Measurements from ENCODE around the gene COA8. TPM values are rescaled to one million over a fixed set of nuclear protein-coding genes. Genes with fewer than 3 reads are reported as not detected.
A peak's percentile ranks its signal among the peaks of the same experiment; 100 is the strongest.

Gene COA8
- total and polyA plus RNA-seq, 5 donors: 33.8 to 60.8 (median 43.3) TPM

DNA sequence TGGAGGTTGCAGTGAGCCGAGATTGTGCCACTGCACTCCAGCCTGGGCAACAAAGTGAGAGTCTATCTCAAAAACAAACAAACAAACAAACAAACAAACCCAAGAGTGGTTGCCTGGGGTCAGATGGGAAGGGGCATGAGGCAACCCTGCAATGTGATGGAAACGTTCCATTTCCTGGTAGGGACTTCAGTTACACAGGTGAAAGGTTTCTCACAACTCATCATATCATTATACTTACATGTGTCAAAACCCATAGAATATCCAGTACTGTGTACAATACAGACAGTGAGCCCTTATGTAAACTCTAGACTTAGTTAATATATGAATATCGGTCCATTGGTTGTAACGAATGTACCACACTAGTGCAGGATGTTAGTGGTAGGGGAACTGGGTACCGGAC lies 59.1 kb downstream of the COA8 start:
- no peak overlapping the region for H3K27ac ChIP-seq (ENCODE audit: low read length)
- no peak for ATAC-seq
- WGBS: 83% methylated on average over 5 of the region's 5 CpGs
- no peak overlapping the region for H3K4me3 ChIP-seq (ENCODE audit: low read length)
- no peaks in the 10 kb centered on the region for H3K9me3 ChIP-seq (ENCODE audit: control insufficient read depth, low read length)
- DNase-seq: no peak
- intact Hi-C loops (cut with DNase I): no loop called here
- H3K4me1 ChIP-seq (ENCODE audit: control insufficient read depth, insufficient read depth, low read length): peaks cover 4% of the 10 kb centered on the region
- H3K27me3 ChIP-seq (ENCODE audit: control insufficient read depth, insufficient read depth): no peaks in the 10 kb centered on the region

- intact Hi-C loops (cut with DNase I): no loop called here
Observed at GRCh38 chr14:103623308-103623707, 60.5 kb downstream of the COA8 start.

DNA sequence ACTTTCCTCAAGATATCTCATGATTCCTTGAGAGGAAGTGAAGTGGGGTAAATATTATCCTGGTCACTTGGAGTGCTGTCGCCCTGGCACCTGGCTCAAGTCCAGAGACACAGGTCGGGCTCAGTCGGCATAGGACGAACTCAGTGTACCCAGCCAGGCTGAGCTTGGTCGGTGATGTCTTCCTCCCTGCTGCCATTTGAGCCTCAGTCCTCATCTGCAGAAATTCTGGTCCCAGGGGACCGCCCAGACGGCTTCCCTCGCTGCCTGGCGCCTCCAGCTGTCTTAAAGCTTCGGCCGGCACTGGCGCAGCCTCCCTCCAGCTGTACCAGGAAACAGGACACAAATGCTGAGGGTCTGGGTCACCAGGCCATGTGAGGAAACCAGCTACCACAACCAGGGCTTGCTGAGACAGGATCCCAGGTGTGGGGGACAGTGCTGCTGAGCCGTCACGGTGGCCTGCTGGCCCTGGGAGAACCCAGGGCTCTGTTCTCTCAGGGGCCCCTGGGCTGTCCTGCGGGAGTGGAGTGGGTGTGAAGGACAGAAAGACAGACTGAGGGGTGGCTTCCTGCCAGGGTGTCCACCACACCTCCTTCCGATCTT lies 61.2 kb downstream of the COA8 start:
- H3K9me3 ChIP-seq (ENCODE audit: control insufficient read depth, low read length): no peaks in the 10 kb centered on the region
- H3K27ac ChIP-seq (ENCODE audit: low read length): peak overlapping the region; percentile 14
- peaks cover 4% of the 10 kb centered on the region for H3K4me1 ChIP-seq (ENCODE audit: control insufficient read depth, insufficient read depth, low read length)
- 29% methylated on average over 16 of the region's 16 CpGs for WGBS
- H3K4me3 ChIP-seq (ENCODE audit: low read length): no peak overlapping the region
- DNase-seq: peak; percentile 66 to 84 (median 82)
- H3K27me3 ChIP-seq (ENCODE audit: control insufficient read depth, insufficient read depth): no peaks in the 10 kb centered on the region
- peak; percentile 15 to 35 for ATAC-seq
- intact Hi-C loops (cut with DNase I): no loop called here

More at GRCh38 chr14:103623308-103623707, 60.5 kb downstream of the COA8 start:
- Histone ChIP-seq H3K9me3 (ENCODE audit: control insufficient read depth, low read length) (no peaks in the 10 kb centered on the region), H3K4me3 (ENCODE audit: low read length) (no peak overlapping the region), H3K27me3 (ENCODE audit: control insufficient read depth, insufficient read depth) (no peaks in the 10 kb centered on the region), H3K27ac (ENCODE audit: low read length) (no peak overlapping the region), H3K4me1 (ENCODE audit: control insufficient read depth, insufficient read depth, low read length) (peaks cover 4% of the 10 kb centered on the region)
- 81% methylated on average over 4 of the region's 4 CpGs for WGBS
- DNase-seq (no peak), ATAC-seq (no peak)

DNA sequence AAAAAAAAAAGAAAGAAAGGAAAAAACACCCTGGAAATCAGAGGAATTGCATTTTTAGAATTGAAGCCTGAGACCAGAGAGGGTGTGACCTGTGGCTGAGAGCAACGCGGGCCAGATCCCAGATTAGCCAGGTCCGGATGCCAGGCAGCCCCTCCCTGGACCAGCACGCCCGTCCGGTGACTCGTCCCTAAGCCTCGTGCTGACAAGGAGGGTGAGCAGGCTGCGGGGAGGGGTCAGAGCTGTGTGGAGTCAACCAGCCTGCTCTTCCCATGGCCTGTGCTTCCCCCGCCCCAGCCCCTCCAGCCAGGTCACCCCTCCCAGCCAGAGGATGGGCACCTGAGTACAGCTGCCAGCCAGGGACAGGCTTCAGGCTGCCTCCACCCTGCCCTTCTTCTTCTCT lies 62.1 kb downstream of the COA8 start:
- Histone ChIP-seq H3K27me3 (ENCODE audit: control insufficient read depth, insufficient read depth) (no peaks in the 10 kb centered on the region), H3K4me1 (ENCODE audit: control insufficient read depth, insufficient read depth, low read length) (peaks cover 4% of the 10 kb centered on the region), H3K4me3 (ENCODE audit: low read length) (no peak overlapping the region), H3K9me3 (ENCODE audit: control insufficient read depth, low read length) (no peaks in the 10 kb centered on the region), H3K27ac (ENCODE audit: low read length) (no peak overlapping the region)
- DNase-seq (peak; percentile 88 to 89 (median 89)), ATAC-seq (peak; percentile 52 to 79)
- intact Hi-C loops (cut with DNase I): no loop called here
- 15% methylated on average over 10 of the region's 10 CpGs for WGBS

GRCh38 chr14:103625356-103626095 lies 62.8 kb downstream of the COA8 start:
- intact Hi-C loops (cut with DNase I): no loop called here
- WGBS: 55% methylated on average over 11 of the region's 11 CpGs
- H3K4me1 ChIP-seq (ENCODE audit: control insufficient read depth, insufficient read depth, low read length): peaks cover 4% of the 10 kb centered on the region
- no peak overlapping the region for H3K27ac ChIP-seq (ENCODE audit: low read length)
- DNase-seq (no peak), ATAC-seq (no peak)
- H3K27me3 ChIP-seq (ENCODE audit: control insufficient read depth, insufficient read depth): no peaks in the 10 kb centered on the region
- no peaks in the 10 kb centered on the region for H3K9me3 ChIP-seq (ENCODE audit: control insufficient read depth, low read length)
- H3K4me3 ChIP-seq (ENCODE audit: low read length): no peak overlapping the region

GRCh38 chr14:103626146-103626850 lies 63.5 kb downstream of the COA8 start:
- Histone ChIP-seq H3K4me3 (ENCODE audit: low read length) (no peak overlapping the region), H3K4me1 (ENCODE audit: control insufficient read depth, insufficient read depth, low read length) (peaks cover 4% of the 10 kb centered on the region), H3K9me3 (ENCODE audit: control insufficient read depth, low read length) (no peaks in the 10 kb centered on the region), H3K27ac (ENCODE audit: low read length) (no peak overlapping the region), H3K27me3 (ENCODE audit: control insufficient read depth, insufficient read depth) (no peaks in the 10 kb centered on the region)
- WGBS: 82% methylated on average over 5 of the region's 5 CpGs
- ATAC-seq: no peak
- no peak for DNase-seq
- intact Hi-C loops (cut with DNase I): no loop called here

DNA sequence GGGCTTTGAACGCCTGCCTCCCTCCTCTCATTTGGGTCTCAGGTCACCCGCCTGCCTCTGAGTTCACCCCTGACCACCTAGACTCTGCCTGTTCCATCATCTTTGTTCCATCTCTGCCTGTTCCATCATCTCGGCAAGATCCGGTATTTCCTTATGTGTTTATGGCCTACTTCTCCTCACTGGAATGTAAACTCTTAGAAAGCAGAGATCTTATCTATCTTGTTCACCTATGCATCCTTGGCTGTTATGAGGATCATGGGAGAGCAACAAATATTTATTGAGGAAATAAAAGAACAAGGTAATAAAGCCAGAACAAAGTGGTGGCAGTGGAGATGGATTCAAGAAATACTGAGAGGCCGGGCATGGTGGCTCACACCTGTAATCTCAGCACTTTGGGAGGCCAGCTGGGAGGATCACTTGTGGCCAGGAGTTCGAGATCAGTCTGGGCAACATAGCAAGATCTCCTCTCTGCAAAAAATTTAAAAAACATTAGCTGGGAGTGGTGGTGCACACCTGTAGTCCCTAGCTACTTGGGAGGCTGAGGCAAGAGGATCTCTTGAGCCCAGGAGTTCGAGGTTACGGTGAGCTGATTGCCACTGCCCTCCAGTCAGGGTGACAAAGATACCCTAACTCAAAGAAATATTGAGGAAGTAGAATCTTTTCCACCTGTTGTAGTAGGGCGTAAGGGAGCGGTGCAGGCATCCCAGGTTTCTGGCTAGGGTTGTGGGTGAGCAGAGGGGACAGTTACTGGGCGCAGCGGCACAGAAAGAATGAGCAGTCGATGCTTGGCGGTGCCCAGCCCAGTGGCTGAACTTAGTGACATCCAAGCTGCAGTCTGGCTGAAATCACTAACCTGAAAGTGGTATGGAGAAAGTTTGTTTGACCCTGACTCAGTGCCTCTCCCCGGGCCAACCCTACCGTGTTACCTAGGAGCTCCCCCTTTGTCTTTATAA lies 64.6 kb downstream of the COA8 start:
- ATAC-seq: no peak
- Histone ChIP-seq H3K4me1 (ENCODE audit: control insufficient read depth, insufficient read depth, low read length) (peaks cover 4% of the 10 kb centered on the region), H3K4me3 (ENCODE audit: low read length) (no peak overlapping the region), H3K27ac (ENCODE audit: low read length) (peak overlapping the region; percentile 94), H3K27me3 (ENCODE audit: control insufficient read depth, insufficient read depth) (no peaks in the 10 kb centered on the region), H3K9me3 (ENCODE audit: control insufficient read depth, low read length) (no peaks in the 10 kb centered on the region)
- WGBS: 92% methylated on average over 16 of the region's 16 CpGs
- intact Hi-C loops (cut with DNase I): no loop called here
- peak in 1 of 3 donors; percentile 53 for DNase-seq

- intact Hi-C loops (cut with DNase I): no loop called here
- Histone ChIP-seq H3K27me3 (ENCODE audit: control insufficient read depth, insufficient read depth) (no peaks in the 10 kb centered on the region), H3K9me3 (ENCODE audit: control insufficient read depth, low read length) (no peaks in the 10 kb centered on the region), H3K27ac (ENCODE audit: low read length) (peak overlapping the region; percentile 94), H3K4me3 (ENCODE audit: low read length) (peak overlapping the region; percentile 89), H3K4me1 (ENCODE audit: control insufficient read depth, insufficient read depth, low read length) (peaks cover 4% of the 10 kb centered on the region)
- WGBS: 4% methylated on average over 31 of the region's 31 CpGs
- peak; percentile 87 to 91 (median 90) for DNase-seq
- peak; percentile 66 to 74 for ATAC-seq
Observed at GRCh38 chr14:103628221-103628683, 65.5 kb downstream of the COA8 start.

- intact Hi-C loops (cut with DNase I): no loop called here
- DNase-seq (peak; percentile 84 to 95 (median 95)), ATAC-seq (peak; percentile 80 to 89)
- Histone ChIP-seq H3K4me1 (ENCODE audit: control insufficient read depth, insufficient read depth, low read length) (peaks cover 4% of the 10 kb centered on the region), H3K27ac (ENCODE audit: low read length) (peak within 1 kb of the TSS; percentile 94), H3K4me3 (ENCODE audit: low read length) (peak within 1 kb of the TSS; percentile 89), H3K27me3 (ENCODE audit: control insufficient read depth, insufficient read depth) (no peaks in the 10 kb centered on the region), H3K9me3 (ENCODE audit: control insufficient read depth, low read length) (no peaks in the 10 kb centered on the region)
- WGBS: under 1% methylated on average over 95 of the region's 97 CpGs
Observed at GRCh38 chr14:103628684-103629502, 66.1 kb downstream of the COA8 start, which contains the start of gene KLC1. KLC1 (plus strand) TSS chr14:103629211; CDS start chr14:103654565, 25,354 bp downstream.

Measured in right cardiac atrium (tissue), 5 donors.